ENCODE measurements around the gene VPS37B.
A peak's percentile ranks its signal among the peaks of the same experiment; 100 is the strongest.

Gene VPS37B

GRCh38 chr12:122860040-122860853 lies 35.7 kb downstream of the VPS37B start:
- TF ChIP-seq, protein P1, sequence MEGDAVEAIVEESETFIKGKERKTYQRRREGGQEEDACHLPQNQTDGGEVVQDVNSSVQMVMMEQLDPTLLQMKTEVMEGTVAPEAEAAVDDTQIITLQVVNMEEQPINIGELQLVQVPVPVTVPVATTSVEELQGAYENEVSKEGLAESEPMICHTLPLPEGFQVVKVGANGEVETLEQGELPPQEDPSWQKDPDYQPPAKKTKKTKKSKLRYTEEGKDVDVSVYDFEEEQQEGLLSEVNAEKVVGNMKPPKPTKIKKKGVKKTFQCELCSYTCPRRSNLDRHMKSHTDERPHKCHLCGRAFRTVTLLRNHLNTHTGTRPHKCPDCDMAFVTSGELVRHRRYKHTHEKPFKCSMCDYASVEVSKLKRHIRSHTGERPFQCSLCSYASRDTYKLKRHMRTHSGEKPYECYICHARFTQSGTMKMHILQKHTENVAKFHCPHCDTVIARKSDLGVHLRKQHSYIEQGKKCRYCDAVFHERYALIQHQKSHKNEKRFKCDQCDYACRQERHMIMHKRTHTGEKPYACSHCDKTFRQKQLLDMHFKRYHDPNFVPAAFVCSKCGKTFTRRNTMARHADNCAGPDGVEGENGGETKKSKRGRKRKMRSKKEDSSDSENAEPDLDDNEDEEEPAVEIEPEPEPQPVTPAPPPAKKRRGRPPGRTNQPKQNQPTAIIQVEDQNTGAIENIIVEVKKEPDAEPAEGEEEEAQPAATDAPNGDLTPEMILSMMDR (IDR thresholded peaks at IDR 0.05; ENCODE audit: low read depth, low read length), result peak; percentile 83
- H3K4me3 ChIP-seq (ENCODE audit: low read depth, low read length), result no peak overlapping the region
- DNase-seq (ENCODE audit: low read depth, low spot score), result peak; percentile 69
- in situ Hi-C loops (cut with HindIII; ENCODE audit: low sequenced_read_pairs), result no loop called here

DNA sequence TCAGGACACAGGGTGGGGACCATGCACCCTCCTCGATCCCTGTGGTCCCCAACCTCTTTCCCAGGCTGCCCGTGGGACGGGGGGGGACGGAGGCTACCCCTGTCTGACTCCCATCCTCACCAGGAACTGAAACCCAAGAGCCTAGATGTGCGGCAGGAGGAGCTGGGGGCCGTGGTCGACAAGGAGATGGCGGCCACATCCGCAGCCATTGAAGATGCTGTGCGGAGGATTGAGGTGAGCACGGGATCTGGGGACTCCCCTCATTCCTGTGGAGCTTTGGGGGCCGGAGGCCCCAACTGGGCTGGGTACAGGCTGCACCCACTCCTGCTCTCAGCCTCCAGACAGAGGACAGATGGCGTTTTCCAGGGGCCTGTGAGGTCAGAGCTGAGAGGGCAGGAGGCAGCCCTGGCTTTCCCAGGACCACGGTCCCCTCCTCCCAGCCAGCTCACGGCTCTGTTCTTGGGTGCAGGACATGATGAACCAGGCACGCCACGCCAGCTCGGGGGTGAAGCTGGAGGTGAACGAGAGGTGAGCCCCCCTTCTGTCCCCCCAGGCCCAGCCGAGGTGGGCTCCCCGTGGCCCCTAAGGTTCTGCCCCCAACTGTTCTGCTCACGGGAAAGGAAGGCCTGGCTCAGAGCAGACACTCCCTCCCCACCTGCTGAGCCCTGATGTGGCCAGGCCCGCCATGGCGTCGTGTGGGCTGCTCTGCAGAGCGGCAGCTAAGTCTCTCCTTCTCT lies 36.5 kb downstream of the VPS37B start:
- TF ChIP-seq, protein P1 (IDR thresholded peaks at IDR 0.05; ENCODE audit: low read depth, low read length), result no peak
- H3K4me3 ChIP-seq (ENCODE audit: low read depth, low read length), result no peak overlapping the region
- no peak for DNase-seq (ENCODE audit: low read depth, low spot score)
- in situ Hi-C loops (cut with HindIII; ENCODE audit: low sequenced_read_pairs), result no loop called here

DNA sequence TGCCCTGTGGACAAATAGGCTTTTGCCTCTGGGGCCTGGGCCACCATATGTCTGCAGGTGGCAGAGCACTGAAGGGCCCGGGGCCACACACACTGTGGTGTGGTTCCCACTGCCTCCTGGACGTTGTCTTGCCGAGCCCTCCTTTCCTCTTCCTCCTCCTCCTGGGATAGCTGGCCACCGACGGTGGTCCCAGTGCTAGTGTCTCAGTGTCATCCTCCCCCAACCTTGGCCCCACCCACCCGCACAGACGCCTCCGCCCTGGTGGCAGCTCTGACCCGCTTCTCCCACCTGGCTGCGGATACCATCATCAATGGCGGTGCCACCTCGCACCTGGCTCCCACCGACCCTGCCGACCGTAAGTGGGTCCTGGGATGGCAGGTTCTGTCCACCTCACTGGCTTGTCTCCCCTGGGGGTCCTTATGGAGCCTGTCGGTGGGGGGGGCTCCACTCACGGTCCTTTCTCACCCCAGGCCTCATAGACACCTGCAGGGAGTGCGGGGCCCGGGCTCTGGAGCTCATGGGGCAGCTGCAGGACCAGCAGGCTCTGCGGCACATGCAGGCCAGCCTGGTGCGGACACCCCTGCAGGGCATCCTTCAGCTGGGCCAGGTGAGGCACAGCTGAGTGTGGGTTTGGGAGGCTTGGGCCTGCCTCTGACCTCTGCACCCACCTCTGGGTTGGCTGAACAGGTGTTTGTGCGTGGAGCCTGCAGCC lies 37.2 kb downstream of the VPS37B start:
- TF ChIP-seq, protein P1 (IDR thresholded peaks at IDR 0.05; ENCODE audit: low read depth, low read length), result no peak
- DNase-seq (ENCODE audit: low read depth, low spot score), result no peak
- in situ Hi-C loops (cut with HindIII; ENCODE audit: low sequenced_read_pairs), result no loop called here
- H3K4me3 ChIP-seq (ENCODE audit: low read depth, low read length), result no peak overlapping the region

DNA sequence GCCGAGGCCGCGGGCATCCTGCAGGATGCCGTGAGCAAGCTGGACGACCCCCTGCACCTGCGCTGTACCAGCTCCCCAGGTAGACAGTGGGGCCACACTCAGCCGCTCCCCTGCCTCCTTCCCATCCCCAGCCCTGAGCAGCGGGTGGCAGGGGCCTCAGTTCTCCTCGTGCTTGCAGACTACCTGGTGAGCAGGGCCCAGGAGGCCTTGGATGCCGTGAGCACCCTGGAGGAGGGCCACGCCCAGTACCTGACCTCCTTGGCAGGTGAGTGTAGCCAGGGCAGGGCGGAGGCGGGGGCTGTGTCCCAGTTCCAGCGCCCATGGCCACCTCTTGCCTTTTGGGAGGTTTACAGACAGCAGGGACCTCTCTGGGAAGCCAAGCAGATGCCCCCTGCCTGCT lies 37.8 kb downstream of the VPS37B start:
- TF ChIP-seq, protein P1 (IDR thresholded peaks at IDR 0.05; ENCODE audit: low read depth, low read length), result no peak
- no peak overlapping the region for H3K4me3 ChIP-seq (ENCODE audit: low read depth, low read length)
- in situ Hi-C loops (cut with HindIII; ENCODE audit: low sequenced_read_pairs), result no loop called here
- DNase-seq (ENCODE audit: low read depth, low spot score), result no peak

DNA sequence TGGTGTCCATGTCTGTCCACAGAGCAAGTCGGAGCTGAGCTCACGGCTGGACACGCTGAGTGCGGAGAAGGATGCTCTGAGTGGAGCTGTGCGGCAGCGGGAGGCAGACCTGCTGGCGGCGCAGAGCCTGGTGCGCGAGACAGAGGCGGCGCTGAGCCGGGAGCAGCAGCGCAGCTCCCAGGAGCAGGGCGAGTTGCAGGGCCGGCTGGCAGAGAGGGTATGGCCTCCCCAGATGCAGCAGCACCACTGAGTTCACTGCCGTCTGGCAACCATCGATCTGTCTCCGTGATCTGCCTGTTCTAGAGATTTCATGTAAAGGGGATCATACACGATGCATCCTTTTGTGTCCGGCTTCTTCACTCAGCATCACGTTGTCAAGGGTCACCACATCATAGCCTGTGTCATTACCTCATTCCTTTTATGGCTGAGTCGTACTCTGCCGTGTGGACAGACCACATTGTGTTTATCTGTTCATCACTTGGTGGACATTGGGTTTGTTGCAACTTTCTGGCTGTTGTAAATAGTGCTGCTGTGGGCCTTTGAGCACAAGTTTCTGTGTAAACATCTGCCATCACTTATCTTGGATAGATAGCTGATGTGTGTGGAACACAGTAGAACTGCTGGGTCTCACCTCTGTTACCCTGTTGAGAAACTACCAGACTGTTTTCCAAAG lies 38.8 kb downstream of the VPS37B start:
- H3K4me3 ChIP-seq (ENCODE audit: low read depth, low read length), result no peak overlapping the region
- no peak for DNase-seq (ENCODE audit: low read depth, low spot score)
- TF ChIP-seq, protein P1 (IDR thresholded peaks at IDR 0.05; ENCODE audit: low read depth, low read length), result no peak
- in situ Hi-C loops (cut with HindIII; ENCODE audit: low sequenced_read_pairs), result no loop called here
